GM12891 (cell line): Measurements from ENCODE around the gene AAMP.

ENCODE experiments used
- PAX5 ChIP-seq: IDR thresholded peaks from 2 replicates; pipeline ENCODE4 v1.6.1; 2011; ENCODE audit warnings: low read length, moderate library complexity, mild to moderate bottlenecking; ENCODE audit not compliant: insufficient read depth, severe bottlenecking
- POLR2A ChIP-seq: IDR thresholded peaks from 2 replicates; pipeline ENCODE4 v1.6.1; 2011; ENCODE audit warnings: low read depth, low read length, control low read depth
- POLR2AphosphoS5 ChIP-seq: IDR thresholded peaks from 2 replicates; pipeline ENCODE4 v1.6.1; 2011; ENCODE audit warnings: low read depth, low read length, control low read depth
- POU2F2 ChIP-seq: IDR thresholded peaks from 2 replicates; pipeline ENCODE4 v1.6.1; 2011; ENCODE audit warnings: low read depth, mild to moderate bottlenecking, control low read depth, low read length, moderate library complexity
- SPI1 ChIP-seq: IDR thresholded peaks from 2 replicates; pipeline ENCODE4 v1.6.1; 2011; ENCODE audit warnings: low read depth, low read length, control low read depth
- TAF1 ChIP-seq: IDR thresholded peaks from 2 replicates; pipeline ENCODE4 v1.6.1; 2011; ENCODE audit warnings: low read depth, low read length, control low read depth

- TF ChIP-seq TAF1 (no peak), POLR2A (no peak), POLR2AphosphoS5 (no peak), PAX5 (no peak), POU2F2 (no peak), SPI1 (no peak)
Observed at GRCh38 chr2:218223046-218223445, 46.9 kb downstream of the AAMP start.
